Measurements from ENCODE around the gene SPRED2.

The SPRED2 gene

GRCh38 chr2:65438137-65438899, 5.9 kb upstream of the SPRED2 start:
- DNase-seq (ENCODE audit: low spot score), result no peak

- no peak for DNase-seq (ENCODE audit: low spot score)
Observed at GRCh38 chr2:65437392-65438135, 5.2 kb upstream of the SPRED2 start.

GRCh38 chr2:65436824-65437221, 4.4 kb upstream of the SPRED2 start:
- no peak for DNase-seq (ENCODE audit: low spot score)

- peak; percentile 78 for DNase-seq (ENCODE audit: low spot score)
Observed at GRCh38 chr2:65436169-65436823, 3.9 kb upstream of the SPRED2 start.

GRCh38 chr2:65435625-65436168, 3.3 kb upstream of the SPRED2 start:
- DNase-seq (ENCODE audit: low spot score), result peak; percentile 83

GRCh38 chr2:65434592-65435241, 2.3 kb upstream of the SPRED2 start:
- DNase-seq (ENCODE audit: low spot score), result no peak

GRCh38 chr2:65431421-65432226, 775 bp downstream of the SPRED2 start:
- peak; percentile 56 for DNase-seq (ENCODE audit: low spot score)

GRCh38 chr2:65430603-65431420, 1.6 kb downstream of the SPRED2 start:
- peak; percentile 71 for DNase-seq (ENCODE audit: low spot score)

- DNase-seq (ENCODE audit: low spot score), result no peak
Observed at GRCh38 chr2:65429786-65430602, 2.4 kb downstream of the SPRED2 start.

GRCh38 chr2:65427532-65427931, 4.9 kb downstream of the SPRED2 start:
- DNase-seq (ENCODE audit: low spot score), result no peak

GRCh38 chr2:65425276-65425675, 7.1 kb downstream of the SPRED2 start:
- DNase-seq (ENCODE audit: low spot score), result no peak

- DNase-seq (ENCODE audit: low spot score), result no peak
Observed at GRCh38 chr2:65424391-65424790, 8.0 kb downstream of the SPRED2 start.

GRCh38 chr2:65421432-65421748, 11.0 kb downstream of the SPRED2 start:
- DNase-seq (ENCODE audit: low spot score), result no peak

- DNase-seq (ENCODE audit: low spot score), result no peak
Observed at GRCh38 chr2:65420712-65421431, 11.5 kb downstream of the SPRED2 start.

GRCh38 chr2:65417509-65418085, 14.8 kb downstream of the SPRED2 start:
- no peak for DNase-seq (ENCODE audit: low spot score)

- no peak for DNase-seq (ENCODE audit: low spot score)
Observed at GRCh38 chr2:65416945-65417344, 15.5 kb downstream of the SPRED2 start.

- no peak for DNase-seq (ENCODE audit: low spot score)
Observed at GRCh38 chr2:65416321-65416720, 16.1 kb downstream of the SPRED2 start.

GRCh38 chr2:65415091-65415490, 17.3 kb downstream of the SPRED2 start:
- DNase-seq (ENCODE audit: low spot score), result no peak

GRCh38 chr2:65413610-65414009, 18.8 kb downstream of the SPRED2 start:
- no peak for DNase-seq (ENCODE audit: low spot score)
